HL-60 (cell line): ENCODE results near the gene MUC5AC.

ENCODE experiments used
- GABPA ChIP-seq: IDR thresholded peaks from 2 replicates; pipeline ENCODE4 v1.6.1; 2012; ENCODE audit warnings: low read depth
- TF ChIP-seq, protein P1 (sequence below): IDR thresholded peaks from one replicate; pipeline ENCODE4 v1.5.1; 2011; ENCODE audit warnings: low read length, control low read depth, inconsistent platforms; ENCODE audit not compliant: insufficient read depth
- TF ChIP-seq, protein P2 (sequence below): IDR thresholded peaks from 2 replicates; pipeline ENCODE4 v1.6.1; 2012; ENCODE audit warnings: low read depth; ENCODE audit not compliant: insufficient replicate concordance

DNA sequence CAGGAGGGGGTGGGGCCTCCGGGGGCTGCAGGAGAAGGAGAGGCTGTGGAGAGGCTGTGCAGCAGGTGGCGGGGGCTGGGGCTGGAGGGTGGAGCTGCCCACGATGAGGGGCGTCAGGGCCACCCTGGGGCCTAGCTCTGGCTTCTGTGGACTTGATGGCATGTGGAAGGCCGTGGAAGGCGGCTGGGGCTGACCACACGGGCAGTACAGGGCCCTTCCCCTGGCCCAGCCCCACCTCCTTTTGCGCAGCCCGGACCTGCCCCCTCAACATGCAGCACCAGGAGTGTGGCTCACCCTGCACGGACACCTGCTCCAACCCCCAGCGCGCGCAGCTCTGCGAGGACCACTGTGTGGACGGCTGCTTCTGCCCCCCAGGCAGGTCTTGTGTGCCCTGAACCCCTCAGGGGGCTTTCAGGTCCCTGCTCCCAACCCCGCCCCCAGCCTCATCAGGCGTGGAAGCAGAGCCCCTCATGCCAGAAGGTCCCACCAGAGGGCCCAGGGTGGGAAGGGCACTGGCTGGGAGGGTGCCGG lies 71.2 kb downstream of the MUC5AC start:
- TF ChIP-seq, protein P1, sequence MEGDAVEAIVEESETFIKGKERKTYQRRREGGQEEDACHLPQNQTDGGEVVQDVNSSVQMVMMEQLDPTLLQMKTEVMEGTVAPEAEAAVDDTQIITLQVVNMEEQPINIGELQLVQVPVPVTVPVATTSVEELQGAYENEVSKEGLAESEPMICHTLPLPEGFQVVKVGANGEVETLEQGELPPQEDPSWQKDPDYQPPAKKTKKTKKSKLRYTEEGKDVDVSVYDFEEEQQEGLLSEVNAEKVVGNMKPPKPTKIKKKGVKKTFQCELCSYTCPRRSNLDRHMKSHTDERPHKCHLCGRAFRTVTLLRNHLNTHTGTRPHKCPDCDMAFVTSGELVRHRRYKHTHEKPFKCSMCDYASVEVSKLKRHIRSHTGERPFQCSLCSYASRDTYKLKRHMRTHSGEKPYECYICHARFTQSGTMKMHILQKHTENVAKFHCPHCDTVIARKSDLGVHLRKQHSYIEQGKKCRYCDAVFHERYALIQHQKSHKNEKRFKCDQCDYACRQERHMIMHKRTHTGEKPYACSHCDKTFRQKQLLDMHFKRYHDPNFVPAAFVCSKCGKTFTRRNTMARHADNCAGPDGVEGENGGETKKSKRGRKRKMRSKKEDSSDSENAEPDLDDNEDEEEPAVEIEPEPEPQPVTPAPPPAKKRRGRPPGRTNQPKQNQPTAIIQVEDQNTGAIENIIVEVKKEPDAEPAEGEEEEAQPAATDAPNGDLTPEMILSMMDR = no peak
- TF ChIP-seq, protein P2, sequence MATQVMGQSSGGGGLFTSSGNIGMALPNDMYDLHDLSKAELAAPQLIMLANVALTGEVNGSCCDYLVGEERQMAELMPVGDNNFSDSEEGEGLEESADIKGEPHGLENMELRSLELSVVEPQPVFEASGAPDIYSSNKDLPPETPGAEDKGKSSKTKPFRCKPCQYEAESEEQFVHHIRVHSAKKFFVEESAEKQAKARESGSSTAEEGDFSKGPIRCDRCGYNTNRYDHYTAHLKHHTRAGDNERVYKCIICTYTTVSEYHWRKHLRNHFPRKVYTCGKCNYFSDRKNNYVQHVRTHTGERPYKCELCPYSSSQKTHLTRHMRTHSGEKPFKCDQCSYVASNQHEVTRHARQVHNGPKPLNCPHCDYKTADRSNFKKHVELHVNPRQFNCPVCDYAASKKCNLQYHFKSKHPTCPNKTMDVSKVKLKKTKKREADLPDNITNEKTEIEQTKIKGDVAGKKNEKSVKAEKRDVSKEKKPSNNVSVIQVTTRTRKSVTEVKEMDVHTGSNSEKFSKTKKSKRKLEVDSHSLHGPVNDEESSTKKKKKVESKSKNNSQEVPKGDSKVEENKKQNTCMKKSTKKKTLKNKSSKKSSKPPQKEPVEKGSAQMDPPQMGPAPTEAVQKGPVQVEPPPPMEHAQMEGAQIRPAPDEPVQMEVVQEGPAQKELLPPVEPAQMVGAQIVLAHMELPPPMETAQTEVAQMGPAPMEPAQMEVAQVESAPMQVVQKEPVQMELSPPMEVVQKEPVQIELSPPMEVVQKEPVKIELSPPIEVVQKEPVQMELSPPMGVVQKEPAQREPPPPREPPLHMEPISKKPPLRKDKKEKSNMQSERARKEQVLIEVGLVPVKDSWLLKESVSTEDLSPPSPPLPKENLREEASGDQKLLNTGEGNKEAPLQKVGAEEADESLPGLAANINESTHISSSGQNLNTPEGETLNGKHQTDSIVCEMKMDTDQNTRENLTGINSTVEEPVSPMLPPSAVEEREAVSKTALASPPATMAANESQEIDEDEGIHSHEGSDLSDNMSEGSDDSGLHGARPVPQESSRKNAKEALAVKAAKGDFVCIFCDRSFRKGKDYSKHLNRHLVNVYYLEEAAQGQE = no peak
- TF ChIP-seq GABPA = no peak
